CD4-positive, alpha-beta T cell treated with Interferon alpha-2 for 1 hour (primary cell): Measurements from ENCODE around the gene TPST2.
A peak's percentile ranks its signal among the peaks of the same experiment; 100 is the strongest.
"Not testable (repeated sequence)": the region's sequence is repeated elsewhere in the genome, so short reads cannot be mapped to it uniquely, and the experiment has no call there.

ENCODE experiments used
- DNase-seq, 2 donors: peaks; one replicate each; pipeline ENCODE4 v3.0.0-alpha.2; 2020 to 2022

Gene TPST2

GRCh38 chr22:26589845-26590736 is at the start of gene TPST2:
Gene TPST2, minus strand, starts transcription at chr22:26590132. Its CDS starts 48,502 bp downstream, at chr22:26541630.
- DNase-seq: peak; percentile 74 to 86

GRCh38 chr22:26636296-26636695 is 46.4 kb upstream of the TPST2 start:
- DNase-seq: no peak

- DNase-seq: no peak
Measured at GRCh38 chr22:26635117-26635516, 45.2 kb upstream of the TPST2 start.

- DNase-seq: no peak
Measured at GRCh38 chr22:26634189-26634588, 44.3 kb upstream of the TPST2 start.

GRCh38 chr22:26632422-26633155 is 42.7 kb upstream of the TPST2 start:
- no peak for DNase-seq

- no peak for DNase-seq
Measured at GRCh38 chr22:26631282-26631681, 41.4 kb upstream of the TPST2 start.

GRCh38 chr22:26629988-26630761 is 40.2 kb upstream of the TPST2 start:
- DNase-seq: no peak

GRCh38 chr22:26624803-26625202 is 34.9 kb upstream of the TPST2 start:
- DNase-seq: no peak

- DNase-seq: no peak
Measured at GRCh38 chr22:26623984-26624383, 34.1 kb upstream of the TPST2 start.

GRCh38 chr22:26621663-26622062 is 31.7 kb upstream of the TPST2 start, which contains the start of gene CRYBA4:
Gene CRYBA4, plus strand, starts transcription at chr22:26621963. Its CDS starts 634 bp downstream, at chr22:26622597.
- no peak for DNase-seq

- no peak for DNase-seq
Measured at GRCh38 chr22:26620197-26620596, 30.3 kb upstream of the TPST2 start.

GRCh38 chr22:26619510-26619909 is 29.6 kb upstream of the TPST2 start:
- no peak for DNase-seq

- DNase-seq: no peak
Measured at GRCh38 chr22:26618455-26618854, 28.5 kb upstream of the TPST2 start.

GRCh38 chr22:26617271-26618199 is 27.6 kb upstream of the TPST2 start, which contains the start of gene CRYBB1:
Gene CRYBB1, minus strand, starts transcription at chr22:26618027. Its CDS starts 1,708 bp downstream, at chr22:26616319.
- peak in 1 of 2 donors; percentile 6 for DNase-seq

- DNase-seq: no peak
Measured at GRCh38 chr22:26616650-26617049, 26.7 kb upstream of the TPST2 start.

- DNase-seq: no peak
Measured at GRCh38 chr22:26615830-26616435, 26.0 kb upstream of the TPST2 start.

- DNase-seq: no peak
Measured at GRCh38 chr22:26615149-26615548, 25.2 kb upstream of the TPST2 start.

GRCh38 chr22:26614322-26614721 is 24.4 kb upstream of the TPST2 start:
- DNase-seq: no peak

GRCh38 chr22:26613753-26614152 is 23.8 kb upstream of the TPST2 start:
- DNase-seq: not testable (repeated sequence)

GRCh38 chr22:26612652-26613051 is 22.7 kb upstream of the TPST2 start:
- DNase-seq: no peak

GRCh38 chr22:26610996-26611395 is 21.1 kb upstream of the TPST2 start:
- no peak for DNase-seq
